Breast epithelium (tissue), 3 donors: ENCODE results near the gene AOPEP.

Experiments
- POLR2A ChIP-seq: fragments of 450-650 bp; IDR thresholded peaks from one replicate; pipeline ENCODE4 v1.6.1; 2016; ENCODE audit warnings: antibody characterized with exemption, mild to moderate bottlenecking, moderate library complexity
- POLR2AphosphoS5 ChIP-seq, 3 donors: sonication (generic); formaldehyde crosslinking; IDR thresholded peaks; one replicate each; pipeline ENCODE4 v1.6.1; 2017; ENCODE audit warnings: antibody characterized with exemption in 3 of 3
- TF ChIP-seq, protein P1 (sequence below), 3 donors: fragments of 450-650 bp; IDR thresholded peaks; one replicate each; pipeline ENCODE4 v1.5.1; 2016 to 2017; ENCODE audit warnings: antibody characterized with exemption in 3 of 3, mild to moderate bottlenecking in 3 of 3, moderate library complexity in 3 of 3

DNA sequence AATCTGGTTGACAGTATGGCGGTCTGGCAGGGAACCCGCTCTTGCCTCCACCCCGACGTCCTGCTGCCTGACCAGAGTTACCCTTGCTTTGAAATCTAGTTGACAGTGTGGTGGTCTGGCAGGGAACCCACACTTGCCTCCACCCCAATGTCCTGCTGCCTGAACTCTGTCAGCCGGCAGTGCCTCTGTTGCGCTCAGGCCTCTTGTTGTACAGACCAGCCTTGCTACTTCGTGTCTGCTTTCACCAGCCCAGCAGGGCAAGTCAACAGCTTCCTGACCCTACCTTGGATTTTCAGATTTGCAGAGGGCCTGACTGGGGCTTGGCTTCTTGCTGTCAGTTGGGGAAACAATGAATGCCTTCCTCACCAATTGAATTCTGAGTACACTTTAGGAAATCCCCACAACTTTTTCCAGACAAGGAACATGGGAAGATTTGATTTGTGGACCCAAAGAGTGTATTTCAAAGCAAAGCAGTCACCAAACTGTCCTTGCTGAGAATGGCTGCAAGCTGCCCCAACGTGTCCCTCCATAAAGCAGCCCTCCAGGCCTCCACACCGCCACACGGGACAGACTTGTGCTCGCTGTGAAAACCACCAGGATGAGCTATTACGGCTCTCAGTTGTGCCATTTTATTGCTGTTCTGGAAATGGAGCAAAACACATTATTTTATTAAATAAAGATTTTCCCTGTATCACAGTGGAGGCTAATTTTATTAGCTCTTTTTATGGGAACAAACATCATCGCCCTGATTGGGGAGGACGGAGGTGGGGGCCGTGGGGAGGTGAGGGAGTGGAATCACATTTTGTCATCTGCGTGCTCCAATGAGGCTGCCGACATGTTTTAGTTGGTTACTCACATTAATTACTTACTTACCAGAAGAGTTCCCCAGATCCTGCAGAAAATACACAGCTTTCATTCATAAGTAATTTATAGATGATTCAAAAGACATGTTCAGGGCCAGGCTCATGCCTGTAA is 189.3 kb downstream of the AOPEP start:
- TF ChIP-seq, protein P1, sequence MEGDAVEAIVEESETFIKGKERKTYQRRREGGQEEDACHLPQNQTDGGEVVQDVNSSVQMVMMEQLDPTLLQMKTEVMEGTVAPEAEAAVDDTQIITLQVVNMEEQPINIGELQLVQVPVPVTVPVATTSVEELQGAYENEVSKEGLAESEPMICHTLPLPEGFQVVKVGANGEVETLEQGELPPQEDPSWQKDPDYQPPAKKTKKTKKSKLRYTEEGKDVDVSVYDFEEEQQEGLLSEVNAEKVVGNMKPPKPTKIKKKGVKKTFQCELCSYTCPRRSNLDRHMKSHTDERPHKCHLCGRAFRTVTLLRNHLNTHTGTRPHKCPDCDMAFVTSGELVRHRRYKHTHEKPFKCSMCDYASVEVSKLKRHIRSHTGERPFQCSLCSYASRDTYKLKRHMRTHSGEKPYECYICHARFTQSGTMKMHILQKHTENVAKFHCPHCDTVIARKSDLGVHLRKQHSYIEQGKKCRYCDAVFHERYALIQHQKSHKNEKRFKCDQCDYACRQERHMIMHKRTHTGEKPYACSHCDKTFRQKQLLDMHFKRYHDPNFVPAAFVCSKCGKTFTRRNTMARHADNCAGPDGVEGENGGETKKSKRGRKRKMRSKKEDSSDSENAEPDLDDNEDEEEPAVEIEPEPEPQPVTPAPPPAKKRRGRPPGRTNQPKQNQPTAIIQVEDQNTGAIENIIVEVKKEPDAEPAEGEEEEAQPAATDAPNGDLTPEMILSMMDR (IDR thresholded peaks at IDR 0.05): no peak
- TF ChIP-seq POLR2AphosphoS5 (IDR thresholded peaks at IDR 0.05) (no peak), POLR2A (no peak)
